Measurements from ENCODE around the gene KCNJ9. TPM values are rescaled to one million over a fixed set of nuclear protein-coding genes. Genes with fewer than 3 reads are reported as not detected.

KCNJ9 gene
- total and polyA plus RNA-seq, 2 donors (not counting 3 experiments of a cell fraction or from before 2014, with no cell fraction given): not detected

GRCh38 chr1:160086456-160086892, 5.1 kb downstream of the KCNJ9 start:
- dilution Hi-C loops (cut with MboI; ENCODE audit: extremely low pct_ligation_motif_present, low sequenced_read_pairs): no loop called here
- Histone ChIP-seq H3K9ac (replicated peaks; ENCODE audit: extremely low read depth, insufficient read depth, low read length) (no peak overlapping the region), H3K9me3 (replicated peaks; ENCODE audit: control insufficient read depth, insufficient read depth, low read length) (no peaks in the 10 kb centered on the region), H3K4me3 (replicated peaks in 1 of 3; ENCODE audit: insufficient read depth in 1 of 3, low read depth in 1 of 3, low read length in 3 of 3) (no peak overlapping the region), H3K4me2 (ENCODE audit: insufficient read depth, low read length) (no peak overlapping the region), H4K20me1 (replicated peaks; ENCODE audit: control insufficient read depth, extremely low read depth, insufficient read depth, low read length) (no peaks in the 10 kb centered on the region), H3K27ac (ENCODE audit: insufficient read depth, low read depth, low read length) (no peak overlapping the region), H3K36me3 (ENCODE audit: control insufficient read depth in 2 of 2, extremely low read depth in 1 of 2, insufficient read depth in 2 of 2, low read length in 2 of 2) (no peaks in the 10 kb centered on the region), H3K4me1 (ENCODE audit: control insufficient read depth, extremely low read depth, insufficient read depth, low read length) (no peaks in the 10 kb centered on the region), H3K79me2 (ENCODE audit: control insufficient read depth, insufficient read depth, low read length) (no peaks in the 10 kb centered on the region), H3K9me1 (replicated peaks; ENCODE audit: control insufficient read depth, extremely low read depth, insufficient read depth, low read length) (no peaks in the 10 kb centered on the region), H3K27me3 (ENCODE audit: control insufficient read depth in 2 of 2, insufficient read depth in 2 of 2, low read length in 2 of 2) (peaks cover 29 to 31% of the 10 kb centered on the region in 2 experiments), H2AFZ (ENCODE audit: low read depth, low read length) (no peak overlapping the region)
- DNase-seq (ENCODE audit: low read depth, low spot score): no peak
- TF ChIP-seq FOS (IDR thresholded peaks at IDR 0.05; ENCODE audit: borderline replicate concordance, insufficient read depth, low read length) (no peak), MYC (IDR thresholded peaks at IDR 0.05; ENCODE audit: low read depth, low read length) (no peak), GATA2 (IDR thresholded peaks at IDR 0.05; ENCODE audit: insufficient read depth, insufficient read length, low read depth, low read length) (no peak)
- CTCF ChIA-PET: interaction anchor here (0.8 to 5.2 kb wide), 21 partner anchors 8 to 290 kb away, joined by 3 to 75 read pairs (median 8); partner anchors contain the start of genes IGSF8, KCNJ10 and PIGM
- no TSS peak for BruUV-seq (replicated peaks)
- POLR2A ChIA-PET: no interaction called here
- FAIRE-seq: no peak
- intact Hi-C loops (cut with micrococcal nuclease): no loop called here

GRCh38 chr1:160087118-160087662, 5.9 kb downstream of the KCNJ9 start:
- intact Hi-C loops (cut with micrococcal nuclease): no loop called here
- CTCF ChIA-PET: interaction anchor here (0.8 to 5.2 kb wide), 15 partner anchors 9 to 520 kb away, joined by 3 to 75 read pairs (median 5); partner anchors contain the start of genes IGSF8 and KCNJ10
- H3K36me3 ChIP-seq (ENCODE audit: control insufficient read depth in 2 of 2, extremely low read depth in 1 of 2, insufficient read depth in 2 of 2, low read length in 2 of 2): no peaks in the 10 kb centered on the region

More at GRCh38 chr1:160087118-160087662, 5.9 kb downstream of the KCNJ9 start:
- no peaks in the 10 kb centered on the region for H3K4me1 ChIP-seq (ENCODE audit: control insufficient read depth, extremely low read depth, insufficient read depth, low read length)
- H4K20me1 ChIP-seq (replicated peaks; ENCODE audit: control insufficient read depth, extremely low read depth, insufficient read depth, low read length): no peaks in the 10 kb centered on the region
- DNase-seq (ENCODE audit: low read depth, low spot score) (no peak), FAIRE-seq (no peak)
- H3K4me2 ChIP-seq (ENCODE audit: insufficient read depth, low read length): no peak overlapping the region
- no peaks in the 10 kb centered on the region for H3K79me2 ChIP-seq (ENCODE audit: control insufficient read depth, insufficient read depth, low read length)
- H3K27ac ChIP-seq (ENCODE audit: insufficient read depth, low read depth, low read length): no peak overlapping the region
- no peak overlapping the region for H2AFZ ChIP-seq (ENCODE audit: low read depth, low read length)
- BruUV-seq (replicated peaks): no TSS peak
- dilution Hi-C loops (cut with MboI; ENCODE audit: extremely low pct_ligation_motif_present, low sequenced_read_pairs): no loop called here
- H3K4me3 ChIP-seq (replicated peaks in 1 of 3; ENCODE audit: insufficient read depth in 1 of 3, low read depth in 1 of 3, low read length in 3 of 3): no peak overlapping the region
- H3K9ac ChIP-seq (replicated peaks; ENCODE audit: extremely low read depth, insufficient read depth, low read length): no peak overlapping the region
- no peak for TF ChIP-seq MYC (IDR thresholded peaks at IDR 0.05; ENCODE audit: low read depth, low read length)
- no peak for TF ChIP-seq JUN (IDR thresholded peaks at IDR 0.05; ENCODE audit: borderline replicate concordance, insufficient read depth, insufficient read length, low read depth)
- no peak for TF ChIP-seq FOS (IDR thresholded peaks at IDR 0.05; ENCODE audit: borderline replicate concordance, insufficient read depth, low read length)
- no peak for TF ChIP-seq MAX (IDR thresholded peaks at IDR 0.05; ENCODE audit: insufficient read depth, insufficient read length)
- no peak for TF ChIP-seq POLR2AphosphoS5 (IDR thresholded peaks at IDR 0.05; ENCODE audit: insufficient read depth, low read depth, low read length)
- peaks cover 23 to 24% of the 10 kb centered on the region in 2 experiments for H3K27me3 ChIP-seq (ENCODE audit: control insufficient read depth in 2 of 2, insufficient read depth in 2 of 2, low read length in 2 of 2)
- POLR2A ChIA-PET: no interaction called here
- no peaks in the 10 kb centered on the region for H3K9me3 ChIP-seq (replicated peaks; ENCODE audit: control insufficient read depth, insufficient read depth, low read length)
- no peaks in the 10 kb centered on the region for H3K9me1 ChIP-seq (replicated peaks; ENCODE audit: control insufficient read depth, extremely low read depth, insufficient read depth, low read length)
